ENCODE measurements around the gene MEF2B. TPM values are rescaled to one million over a fixed set of nuclear protein-coding genes. Genes with fewer than 3 reads are reported as not detected.

MEF2B gene
- total and polyA plus RNA-seq, 8 donors: 0.93 to 7.2 (median 2.9) TPM; not detected in 5

GRCh38 chr19:19155495-19156219, 14.4 kb downstream of the MEF2B start:
- Histone ChIP-seq H3K4me1 (no peaks in the 10 kb centered on the region), H3K9me3 (no peaks in the 10 kb centered on the region), H3K36me3 (peaks cover 0 to 17% (median 13%) of the 10 kb centered on the region in 4 donors), H3K4me3 (no peak overlapping the region), H3K27me3 (no peaks in the 10 kb centered on the region), H3K27ac (no peak overlapping the region)
- TF ChIP-seq, protein P1, sequence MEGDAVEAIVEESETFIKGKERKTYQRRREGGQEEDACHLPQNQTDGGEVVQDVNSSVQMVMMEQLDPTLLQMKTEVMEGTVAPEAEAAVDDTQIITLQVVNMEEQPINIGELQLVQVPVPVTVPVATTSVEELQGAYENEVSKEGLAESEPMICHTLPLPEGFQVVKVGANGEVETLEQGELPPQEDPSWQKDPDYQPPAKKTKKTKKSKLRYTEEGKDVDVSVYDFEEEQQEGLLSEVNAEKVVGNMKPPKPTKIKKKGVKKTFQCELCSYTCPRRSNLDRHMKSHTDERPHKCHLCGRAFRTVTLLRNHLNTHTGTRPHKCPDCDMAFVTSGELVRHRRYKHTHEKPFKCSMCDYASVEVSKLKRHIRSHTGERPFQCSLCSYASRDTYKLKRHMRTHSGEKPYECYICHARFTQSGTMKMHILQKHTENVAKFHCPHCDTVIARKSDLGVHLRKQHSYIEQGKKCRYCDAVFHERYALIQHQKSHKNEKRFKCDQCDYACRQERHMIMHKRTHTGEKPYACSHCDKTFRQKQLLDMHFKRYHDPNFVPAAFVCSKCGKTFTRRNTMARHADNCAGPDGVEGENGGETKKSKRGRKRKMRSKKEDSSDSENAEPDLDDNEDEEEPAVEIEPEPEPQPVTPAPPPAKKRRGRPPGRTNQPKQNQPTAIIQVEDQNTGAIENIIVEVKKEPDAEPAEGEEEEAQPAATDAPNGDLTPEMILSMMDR (IDR thresholded peaks at IDR 0.05): no peak
- TF ChIP-seq EP300 (IDR thresholded peaks at IDR 0.05) (no peak), POLR2AphosphoS5 (IDR thresholded peaks at IDR 0.05) (no peak), POLR2A (IDR thresholded peaks at IDR 0.05) (no peak)
- intact Hi-C loops (cut with DNase I; ENCODE audit: low total_unique reads): no loop called here
- 91 to 97% (median 95%) methylated on average over 9 to 10 of the region's 10 CpGs for WGBS, 5 donors
- peak in 1 of 2 donors; percentile 38 for DNase-seq

GRCh38 chr19:19154768-19155494, 15.1 kb downstream of the MEF2B start:
- Histone ChIP-seq H3K27ac (no peak overlapping the region), H3K27me3 (no peaks in the 10 kb centered on the region), H3K4me1 (no peaks in the 10 kb centered on the region), H3K9me3 (no peaks in the 10 kb centered on the region), H3K36me3 (peaks cover 0 to 17% (median 13%) of the 10 kb centered on the region in 4 donors), H3K4me3 (no peak overlapping the region)
- WGBS, 5 donors: 85 to 96% (median 95%) methylated on average over 6 of the region's 6 CpGs
- TF ChIP-seq POLR2A (IDR thresholded peaks at IDR 0.05) (no peak), EP300 (IDR thresholded peaks at IDR 0.05) (no peak), POLR2AphosphoS5 (IDR thresholded peaks at IDR 0.05) (no peak)
- TF ChIP-seq, protein P1 (IDR thresholded peaks at IDR 0.05): no peak
- DNase-seq: no peak
- intact Hi-C loops (cut with DNase I; ENCODE audit: low total_unique reads): no loop called here

DNA sequence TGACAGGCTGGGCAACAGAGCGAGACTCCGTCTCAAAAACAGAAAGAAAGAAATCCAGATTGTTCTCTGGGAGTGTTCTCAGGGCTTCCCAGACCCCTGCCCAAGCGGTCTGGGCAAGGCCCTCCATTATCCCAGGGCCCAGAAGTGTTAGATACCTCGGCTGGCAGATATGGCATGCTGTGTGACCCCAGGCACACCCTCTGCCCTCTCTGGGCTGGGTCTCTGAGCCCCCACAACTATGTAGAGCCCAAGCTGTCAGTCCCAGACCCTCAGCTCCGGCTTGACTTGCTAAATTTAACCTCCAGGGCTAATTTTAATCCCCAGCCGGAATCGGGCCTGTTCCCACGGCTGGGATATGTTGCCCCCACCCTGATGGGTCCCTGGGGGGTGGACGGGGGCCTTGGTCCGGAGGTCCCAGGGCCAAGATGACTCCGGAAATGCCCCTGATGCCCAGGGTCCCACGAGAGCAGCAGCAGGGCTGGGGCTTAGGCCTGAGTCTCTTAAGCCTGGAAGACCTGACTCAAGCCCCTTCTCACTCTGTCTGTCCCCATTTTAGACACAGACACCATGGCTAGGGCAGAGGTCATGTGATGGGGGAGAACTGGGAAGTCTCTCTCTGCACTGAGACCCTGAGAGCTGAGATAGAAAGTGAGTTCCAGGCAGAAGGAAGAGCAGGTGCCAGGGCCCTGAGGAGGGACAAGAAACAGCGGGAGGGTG, 17.2 kb downstream of the MEF2B start:
- H3K4me1 ChIP-seq: no peaks in the 10 kb centered on the region
- TF ChIP-seq EP300 (IDR thresholded peaks at IDR 0.05): no peak
- TF ChIP-seq, protein P1 (IDR thresholded peaks at IDR 0.05): no peak
- no peak for TF ChIP-seq POLR2A (IDR thresholded peaks at IDR 0.05)
- no peak for TF ChIP-seq POLR2AphosphoS5 (IDR thresholded peaks at IDR 0.05)
- peaks cover 0 to 35% (median 31%) of the 10 kb centered on the region in 4 donors for H3K36me3 ChIP-seq
- no peak for DNase-seq
- no peak overlapping the region for H3K27ac ChIP-seq
- WGBS, 5 donors: 81 to 86% (median 84%) methylated on average over 13 of the region's 13 CpGs
- no peaks in the 10 kb centered on the region for H3K27me3 ChIP-seq
- no peaks in the 10 kb centered on the region for H3K9me3 ChIP-seq
- no peak overlapping the region for H3K4me3 ChIP-seq
- intact Hi-C loops (cut with DNase I; ENCODE audit: low total_unique reads): no loop called here

DNA sequence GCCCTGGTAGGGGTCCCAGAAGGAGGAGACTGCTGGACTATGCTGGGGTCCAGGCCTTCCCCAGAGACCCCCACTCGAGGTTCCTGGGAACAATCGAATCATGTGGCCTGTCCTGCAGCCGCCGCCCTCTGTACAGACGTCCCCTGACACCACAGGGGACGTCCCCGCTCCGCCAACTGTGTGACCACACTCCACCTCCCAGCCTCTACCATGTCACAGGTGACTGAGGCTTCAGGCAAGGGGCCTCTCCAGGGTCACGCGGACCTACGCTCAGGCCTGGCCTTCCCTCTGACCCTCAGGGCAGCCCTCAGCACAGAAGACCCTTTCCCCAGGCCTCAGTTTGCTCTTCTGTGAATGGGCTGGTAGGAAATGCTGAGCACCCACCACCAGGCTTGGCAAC, 18.6 kb downstream of the MEF2B start:
- H3K36me3 ChIP-seq: peaks cover 0 to 42% (median 36%) of the 10 kb centered on the region in 4 donors
- 67 to 80% (median 77%) methylated on average over 1 to 11 of the region's 11 CpGs for WGBS, 5 donors
- H3K4me3 ChIP-seq: no peak overlapping the region
- peaks cover 0 to under 1% (median 0%) of the 10 kb centered on the region in 4 donors for H3K4me1 ChIP-seq
- intact Hi-C loops (cut with DNase I; ENCODE audit: low total_unique reads): no loop called here
- TF ChIP-seq, protein P1 (IDR thresholded peaks at IDR 0.05): no peak
- TF ChIP-seq EP300 (IDR thresholded peaks at IDR 0.05): no peak
- TF ChIP-seq POLR2AphosphoS5 (IDR thresholded peaks at IDR 0.05): no peak
- TF ChIP-seq POLR2A (IDR thresholded peaks at IDR 0.05): no peak
- no peak for DNase-seq
- H3K9me3 ChIP-seq: no peaks in the 10 kb centered on the region
- H3K27me3 ChIP-seq: no peaks in the 10 kb centered on the region
- no peak overlapping the region for H3K27ac ChIP-seq
